OCI-LY7 (cell line): Measurements from ENCODE around the gene SLC12A8. TPM values are rescaled to one million over a fixed set of nuclear protein-coding genes. Genes with fewer than 3 reads are reported as not detected.
A peak's percentile ranks its signal among the peaks of the same experiment; 100 is the strongest.

Experiments
- BruUV-seq: library from RNA; stranded (reverse); fragments of 400-500 nt; replicated peaks from 2 replicates; lab custom pipeline; 2021; lab: Mats Ljungman, UMichigan
- CTCF ChIA-PET: fragments of 300-600 bp; sonication (Branson Sonifier 250); formaldehyde crosslinking; loops from one replicate; lab custom pipeline; 2022; ENCODE audit warnings: antibody characterized with exemption; ENCODE audit not compliant: unreplicated experiment; lab: Charles Lee
- POLR2A ChIA-PET: fragments of 300-600 bp; sonication (Branson Sonifier 250); formaldehyde crosslinking; loops from one replicate; lab custom pipeline; 2022; ENCODE audit warnings: antibody characterized with exemption; lab: Charles Lee
- DNase-seq: peaks from one replicate; pipeline ENCODE4 v3.0.0-alpha.2; 2015; ENCODE audit warnings: low spot score
- H2AFZ ChIP-seq: fragments of 200-600 bp; sonication (generic), shearing (Covaris generic); 2 replicates; pipeline ENCODE4 v1.6.1; 2014; ENCODE audit warnings: mild to moderate bottlenecking, antibody characterized with exemption, low read length, moderate library complexity
- H3K27ac ChIP-seq: fragments of 200-600 bp; sonication (generic); 2 replicates; pipeline ENCODE4 v1.5.1; 2014; ENCODE audit warnings: mixed run types, low read depth, mild to moderate bottlenecking, moderate library complexity, low read length, inconsistent platforms; ENCODE audit not compliant: poor library complexity, severe bottlenecking
- H3K36me3 ChIP-seq: fragments of 200-600 bp; sonication (generic); 2 replicates; pipeline ENCODE4 v1.6.1; 2014; ENCODE audit warnings: mild to moderate bottlenecking, antibody characterized with exemption, low read length, moderate library complexity, mixed read lengths; ENCODE audit not compliant: insufficient read depth
- H3K4me1 ChIP-seq: fragments of 200-600 bp; sonication (generic); 2 replicates; pipeline ENCODE4 v1.5.1; 2014; ENCODE audit warnings: mild to moderate bottlenecking, low read length; ENCODE audit not compliant: insufficient read depth, poor library complexity, severe bottlenecking
- H3K4me2 ChIP-seq: fragments of 200-600 bp; sonication (generic); 2 replicates; pipeline ENCODE4 v1.6.1; 2014; ENCODE audit warnings: mild to moderate bottlenecking, low read length
- H3K4me3 ChIP-seq: fragments of 200-600 bp; sonication (generic); 2 replicates; pipeline ENCODE4 v1.5.1; 2014; ENCODE audit warnings: mild to moderate bottlenecking, low read depth, low read length; ENCODE audit not compliant: poor library complexity, severe bottlenecking
- H3K79me2 ChIP-seq: fragments of 200-600 bp; sonication (generic); 2 replicates; pipeline ENCODE4 v1.6.1; 2016; ENCODE audit warnings: low read depth, mild to moderate bottlenecking, low read length, moderate library complexity, mixed read lengths; ENCODE audit not compliant: insufficient read depth
- H3K9me2 ChIP-seq: fragments of 200-600 bp; sonication (generic); 2 replicates; pipeline ENCODE4 v1.6.1; 2016; ENCODE audit warnings: mild to moderate bottlenecking, low read length, mixed read lengths; ENCODE audit not compliant: insufficient read depth
- H3K9me3 ChIP-seq: fragments of 200-600 bp; sonication (generic); 2 replicates; pipeline ENCODE4 v1.6.1; 2014; ENCODE audit warnings: mild to moderate bottlenecking, mixed run types, low read length, mixed read lengths
- H4K20me1 ChIP-seq: fragments of 200-600 bp; sonication (generic); 2 replicates; pipeline ENCODE4 v1.6.1; 2014; ENCODE audit warnings: mild to moderate bottlenecking, antibody characterized with exemption, low read length, moderate library complexity, mixed read lengths; ENCODE audit not compliant: insufficient read depth
- CTCF ChIP-seq: fragments of 200-600 bp; sonication (generic); conservative IDR thresholded peaks from 2 replicates; pipeline ENCODE4 v1.5.1; 2014; ENCODE audit warnings: mild to moderate bottlenecking, antibody characterized with exemption, low read length, moderate library complexity, mixed read lengths
- EZH2phosphoT487 ChIP-seq: fragments of 200-600 bp; sonication (generic); IDR thresholded peaks from 2 replicates; pipeline ENCODE4 v1.6.1; 2018; ENCODE audit warnings: low read depth, borderline replicate concordance, mild to moderate bottlenecking, mixed run types, antibody characterized with exemption, low read length, moderate library complexity, mixed read lengths
- intact Hi-C: fragments of 100-400 bp; cut with micrococcal nuclease; formaldehyde crosslinking; loops from one replicate; pipeline ENCODE4 v1.10.0; 2022; ENCODE audit not compliant: unreplicated experiment
- total RNA-seq, 2 experiments: library from RNA; depleted of rRNA in 1 of 2; stranded (reverse); fragments of >200 nt in 1 of 2; shearing (Covaris generic) in 1 of 2; gene quantifications; 2 replicates each; pipeline ENCODE4 v1.2.3, GENCODE V29; 2014 to 2022

Gene SLC12A8
- total RNA-seq, 2 experiments from 2014 or later: 0.84 to 1.0 TPM

DNA sequence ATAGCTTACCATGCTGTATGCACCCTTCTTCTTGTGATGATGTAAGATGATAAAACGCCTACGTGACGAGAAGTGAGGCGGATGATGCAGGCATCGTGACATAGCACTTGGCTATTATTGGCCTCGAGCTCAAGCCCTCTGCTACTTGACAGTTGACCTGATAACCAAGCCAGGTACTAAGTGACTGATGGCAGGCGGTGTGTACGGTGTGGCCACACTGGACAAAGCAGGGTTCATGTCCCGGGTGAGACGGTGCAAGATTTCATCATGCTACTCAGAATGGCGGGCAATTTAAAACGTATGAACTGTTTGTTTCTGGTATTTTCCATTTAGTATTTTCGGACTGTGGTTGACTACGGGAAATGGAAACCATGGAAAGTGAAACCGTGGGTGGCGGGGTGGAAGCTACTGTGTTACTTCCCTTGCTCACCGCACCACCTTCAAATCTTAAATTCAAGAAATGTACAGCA, 57.7 kb downstream of the SLC12A8 start:
- POLR2A ChIA-PET: interaction anchor here (1.1 kb wide), 1 partner anchor 218 kb away, joined by 3 read pairs; no protein-coding TSS in a partner anchor
- no TSS peak for BruUV-seq
- no peaks in the 10 kb centered on the region for H3K79me2 ChIP-seq

DNA sequence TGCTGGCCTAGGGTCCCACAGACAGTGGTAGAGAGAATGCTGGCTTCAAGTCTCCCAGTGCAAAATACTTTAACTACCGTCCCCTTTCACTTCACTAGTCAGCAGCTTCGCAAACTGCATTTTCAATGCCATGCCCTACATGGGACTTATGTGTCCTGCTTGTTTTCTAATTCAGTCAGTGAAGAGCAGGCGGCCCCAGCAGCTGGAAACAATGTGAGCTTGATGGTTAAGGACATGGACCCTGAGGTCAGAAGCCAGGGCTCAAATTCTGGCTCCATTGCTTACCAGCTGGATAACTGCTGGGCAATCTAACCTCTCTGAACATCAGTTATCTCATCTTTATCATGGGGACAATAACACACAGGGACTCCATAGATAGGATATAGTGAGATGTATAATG, 58.4 kb downstream of the SLC12A8 start:
- no peak overlapping the region for H3K27ac ChIP-seq
- no peak overlapping the region for H3K4me3 ChIP-seq
- TF ChIP-seq CTCF: no peak
- no peak for TF ChIP-seq EZH2phosphoT487
- H3K4me1 ChIP-seq: peaks cover 6% of the 10 kb centered on the region
- no peak overlapping the region for H3K4me2 ChIP-seq
- ChIA-PET POLR2A (interaction anchor here (1.1 kb wide), 1 partner anchor 217 kb away, joined by 3 read pairs; no protein-coding TSS in a partner anchor), CTCF (no interaction called here)
- no TSS peak for BruUV-seq
- no peaks in the 10 kb centered on the region for H3K36me3 ChIP-seq
- intact Hi-C loops: loop anchor here (5.0 kb wide), 2 partner anchors 278 to 428 kb away; no protein-coding TSS in a partner anchor
- no peak for DNase-seq
- H4K20me1 ChIP-seq: no peaks in the 10 kb centered on the region
- H3K79me2 ChIP-seq: no peaks in the 10 kb centered on the region
- H3K9me3 ChIP-seq: no peaks in the 10 kb centered on the region
- no peaks in the 10 kb centered on the region for H3K9me2 ChIP-seq
- H2AFZ ChIP-seq: no peak overlapping the region

More for the DNA sequence above, 57.7 kb downstream of the SLC12A8 start:
- H3K27ac ChIP-seq: no peak overlapping the region
- peak overlapping the region; percentile 38; the same call in 1 of the 2 replicates for H3K4me2 ChIP-seq
- TF ChIP-seq EZH2phosphoT487: no peak
- TF ChIP-seq CTCF: no peak
- peaks cover 6% of the 10 kb centered on the region for H3K4me1 ChIP-seq
- H3K4me3 ChIP-seq: no peak overlapping the region
- H3K9me2 ChIP-seq: no peaks in the 10 kb centered on the region
- H3K9me3 ChIP-seq: no peaks in the 10 kb centered on the region
- intact Hi-C loops: loop anchor here (5.0 kb wide), 2 partner anchors 277 to 427 kb away; no protein-coding TSS in a partner anchor
- H2AFZ ChIP-seq: no peak overlapping the region; the same call in 1 of the 2 replicates
- no peak for DNase-seq
- CTCF ChIA-PET: no interaction called here
- H4K20me1 ChIP-seq: no peaks in the 10 kb centered on the region
- H3K36me3 ChIP-seq: no peaks in the 10 kb centered on the region

- no peaks in the 10 kb centered on the region for H3K36me3 ChIP-seq
- no peaks in the 10 kb centered on the region for H3K79me2 ChIP-seq
- H3K4me1 ChIP-seq: peaks cover 6% of the 10 kb centered on the region
- BruUV-seq: no TSS peak
- H4K20me1 ChIP-seq: no peaks in the 10 kb centered on the region
- H3K9me3 ChIP-seq: no peaks in the 10 kb centered on the region
- H3K9me2 ChIP-seq: no peaks in the 10 kb centered on the region
- ChIA-PET POLR2A (no interaction called here), CTCF (no interaction called here)
- H3K4me2 ChIP-seq: no peak overlapping the region
- H3K4me3 ChIP-seq: no peak overlapping the region
- intact Hi-C loops: loop anchor here (5.0 kb wide), 2 partner anchors 279 to 429 kb away; no protein-coding TSS in a partner anchor
- H2AFZ ChIP-seq: no peak overlapping the region
- no peak overlapping the region for H3K27ac ChIP-seq
- no peak for DNase-seq
- TF ChIP-seq CTCF: no peak
- TF ChIP-seq EZH2phosphoT487: no peak
Observed at GRCh38 chr3:125152951-125153350, 59.6 kb downstream of the SLC12A8 start.
